OCI-LY7 (cell line): ENCODE data around the gene DUSP15. TPM values are rescaled to one million over a fixed set of nuclear protein-coding genes. Genes with fewer than 3 reads are reported as not detected.

Source experiments
- BruUV-seq: library from RNA; stranded (reverse); fragments of 400-500 nt; replicated peaks from 2 replicates; lab custom pipeline; 2021; lab: Mats Ljungman, UMichigan
- CTCF ChIA-PET: fragments of 300-600 bp; sonication (Branson Sonifier 250); formaldehyde crosslinking; loops from one replicate; lab custom pipeline; 2022; ENCODE audit warnings: antibody characterized with exemption; ENCODE audit not compliant: unreplicated experiment; lab: Charles Lee
- POLR2A ChIA-PET: fragments of 300-600 bp; sonication (Branson Sonifier 250); formaldehyde crosslinking; loops from one replicate; lab custom pipeline; 2022; ENCODE audit warnings: antibody characterized with exemption; lab: Charles Lee
- DNase-seq: peaks from one replicate; pipeline ENCODE4 v3.0.0-alpha.2; 2015; ENCODE audit warnings: low spot score
- H2AFZ ChIP-seq: fragments of 200-600 bp; sonication (generic), shearing (Covaris generic); 2 replicates; pipeline ENCODE4 v1.6.1; 2014; ENCODE audit warnings: mild to moderate bottlenecking, antibody characterized with exemption, low read length, moderate library complexity
- H3K27ac ChIP-seq: fragments of 200-600 bp; sonication (generic); 2 replicates; pipeline ENCODE4 v1.5.1; 2014; ENCODE audit warnings: mixed run types, low read depth, mild to moderate bottlenecking, moderate library complexity, low read length, inconsistent platforms; ENCODE audit not compliant: poor library complexity, severe bottlenecking
- H3K36me3 ChIP-seq: fragments of 200-600 bp; sonication (generic); 2 replicates; pipeline ENCODE4 v1.6.1; 2014; ENCODE audit warnings: mild to moderate bottlenecking, antibody characterized with exemption, low read length, moderate library complexity, mixed read lengths; ENCODE audit not compliant: insufficient read depth
- H3K4me1 ChIP-seq: fragments of 200-600 bp; sonication (generic); 2 replicates; pipeline ENCODE4 v1.5.1; 2014; ENCODE audit warnings: mild to moderate bottlenecking, low read length; ENCODE audit not compliant: insufficient read depth, poor library complexity, severe bottlenecking
- H3K4me2 ChIP-seq: fragments of 200-600 bp; sonication (generic); 2 replicates; pipeline ENCODE4 v1.6.1; 2014; ENCODE audit warnings: mild to moderate bottlenecking, low read length
- H3K4me3 ChIP-seq: fragments of 200-600 bp; sonication (generic); 2 replicates; pipeline ENCODE4 v1.5.1; 2014; ENCODE audit warnings: mild to moderate bottlenecking, low read depth, low read length; ENCODE audit not compliant: poor library complexity, severe bottlenecking
- H3K79me2 ChIP-seq: fragments of 200-600 bp; sonication (generic); 2 replicates; pipeline ENCODE4 v1.6.1; 2016; ENCODE audit warnings: low read depth, mild to moderate bottlenecking, low read length, moderate library complexity, mixed read lengths; ENCODE audit not compliant: insufficient read depth
- H3K9me2 ChIP-seq: fragments of 200-600 bp; sonication (generic); 2 replicates; pipeline ENCODE4 v1.6.1; 2016; ENCODE audit warnings: mild to moderate bottlenecking, low read length, mixed read lengths; ENCODE audit not compliant: insufficient read depth
- H3K9me3 ChIP-seq: fragments of 200-600 bp; sonication (generic); 2 replicates; pipeline ENCODE4 v1.6.1; 2014; ENCODE audit warnings: mild to moderate bottlenecking, mixed run types, low read length, mixed read lengths
- H4K20me1 ChIP-seq: fragments of 200-600 bp; sonication (generic); 2 replicates; pipeline ENCODE4 v1.6.1; 2014; ENCODE audit warnings: mild to moderate bottlenecking, antibody characterized with exemption, low read length, moderate library complexity, mixed read lengths; ENCODE audit not compliant: insufficient read depth
- EZH2phosphoT487 ChIP-seq: fragments of 200-600 bp; sonication (generic); IDR thresholded peaks from 2 replicates; pipeline ENCODE4 v1.6.1; 2018; ENCODE audit warnings: low read depth, borderline replicate concordance, mild to moderate bottlenecking, mixed run types, antibody characterized with exemption, low read length, moderate library complexity, mixed read lengths
- intact Hi-C: fragments of 100-400 bp; cut with micrococcal nuclease; formaldehyde crosslinking; loops from one replicate; pipeline ENCODE4 v1.10.0; 2022; ENCODE audit not compliant: unreplicated experiment
- total RNA-seq, 2 experiments: library from RNA; depleted of rRNA in 1 of 2; stranded (reverse); fragments of >200 nt in 1 of 2; shearing (Covaris generic) in 1 of 2; gene quantifications; 2 replicates each; pipeline ENCODE4 v1.2.3, GENCODE V29; 2014 to 2022
- TF ChIP-seq, protein P1 (sequence below): fragments of 200-600 bp; sonication (generic); conservative IDR thresholded peaks from 2 replicates; pipeline ENCODE4 v1.5.1; 2014; ENCODE audit warnings: mild to moderate bottlenecking, antibody characterized with exemption, low read length, moderate library complexity, mixed read lengths

DUSP15 gene
- total RNA-seq, 2 experiments from 2014 or later: 0.19 to 0.61 TPM

GRCh38 chr20:31909253-31910070, 39.1 kb upstream of the DUSP15 start:
- no peaks in the 10 kb centered on the region for H3K9me3 ChIP-seq
- H3K4me1 ChIP-seq: no peaks in the 10 kb centered on the region
- no TSS peak for BruUV-seq
- H3K4me3 ChIP-seq: no peak overlapping the region
- no peaks in the 10 kb centered on the region for H3K9me2 ChIP-seq
- no peak for TF ChIP-seq EZH2phosphoT487
- TF ChIP-seq, protein P1, sequence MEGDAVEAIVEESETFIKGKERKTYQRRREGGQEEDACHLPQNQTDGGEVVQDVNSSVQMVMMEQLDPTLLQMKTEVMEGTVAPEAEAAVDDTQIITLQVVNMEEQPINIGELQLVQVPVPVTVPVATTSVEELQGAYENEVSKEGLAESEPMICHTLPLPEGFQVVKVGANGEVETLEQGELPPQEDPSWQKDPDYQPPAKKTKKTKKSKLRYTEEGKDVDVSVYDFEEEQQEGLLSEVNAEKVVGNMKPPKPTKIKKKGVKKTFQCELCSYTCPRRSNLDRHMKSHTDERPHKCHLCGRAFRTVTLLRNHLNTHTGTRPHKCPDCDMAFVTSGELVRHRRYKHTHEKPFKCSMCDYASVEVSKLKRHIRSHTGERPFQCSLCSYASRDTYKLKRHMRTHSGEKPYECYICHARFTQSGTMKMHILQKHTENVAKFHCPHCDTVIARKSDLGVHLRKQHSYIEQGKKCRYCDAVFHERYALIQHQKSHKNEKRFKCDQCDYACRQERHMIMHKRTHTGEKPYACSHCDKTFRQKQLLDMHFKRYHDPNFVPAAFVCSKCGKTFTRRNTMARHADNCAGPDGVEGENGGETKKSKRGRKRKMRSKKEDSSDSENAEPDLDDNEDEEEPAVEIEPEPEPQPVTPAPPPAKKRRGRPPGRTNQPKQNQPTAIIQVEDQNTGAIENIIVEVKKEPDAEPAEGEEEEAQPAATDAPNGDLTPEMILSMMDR: no peak
- no peak for DNase-seq
- no peaks in the 10 kb centered on the region for H3K79me2 ChIP-seq
- intact Hi-C loops: no loop called here
- no peaks in the 10 kb centered on the region for H4K20me1 ChIP-seq
- H3K4me2 ChIP-seq: no peak overlapping the region
- H3K27ac ChIP-seq: no peak overlapping the region
- ChIA-PET POLR2A (interaction anchor here (1.2 kb wide), 1 partner anchor 12 kb away, joined by 3 read pairs; no protein-coding TSS in a partner anchor), CTCF (no interaction called here)
- H3K36me3 ChIP-seq: no peaks in the 10 kb centered on the region
- no peak overlapping the region for H2AFZ ChIP-seq

- intact Hi-C loops: no loop called here
- DNase-seq: no peak
- H3K9me2 ChIP-seq: no peaks in the 10 kb centered on the region
- no peaks in the 10 kb centered on the region for H3K36me3 ChIP-seq
- ChIA-PET POLR2A (interaction anchor here (0.6 to 1.2 kb wide), 2 partner anchors 11 to 21 kb away, joined by 3 read pairs; no protein-coding TSS in a partner anchor), CTCF (no interaction called here)
- H3K79me2 ChIP-seq: no peaks in the 10 kb centered on the region
- H3K27ac ChIP-seq: no peak overlapping the region
- H3K4me2 ChIP-seq: no peak overlapping the region
- BruUV-seq: no TSS peak
- TF ChIP-seq, protein P1: no peak
- TF ChIP-seq EZH2phosphoT487: no peak
- no peaks in the 10 kb centered on the region for H4K20me1 ChIP-seq
- H3K4me1 ChIP-seq: no peaks in the 10 kb centered on the region
- no peak overlapping the region for H2AFZ ChIP-seq
- no peak overlapping the region for H3K4me3 ChIP-seq
- no peaks in the 10 kb centered on the region for H3K9me3 ChIP-seq
These were observed 38.1 kb upstream of the DUSP15 start for GRCh38 chr20:31908424-31908823.

- no peaks in the 10 kb centered on the region for H3K9me2 ChIP-seq
- no peaks in the 10 kb centered on the region for H3K36me3 ChIP-seq
- no peaks in the 10 kb centered on the region for H4K20me1 ChIP-seq
- no peaks in the 10 kb centered on the region for H3K79me2 ChIP-seq
- intact Hi-C loops: no loop called here
- BruUV-seq: no TSS peak
- H2AFZ ChIP-seq: no peak overlapping the region
- no peak overlapping the region for H3K4me3 ChIP-seq
- TF ChIP-seq EZH2phosphoT487: no peak
- POLR2A ChIA-PET: interaction anchor here (1.2 kb wide), 1 partner anchor 11 kb away, joined by 3 read pairs; no protein-coding TSS in a partner anchor
- CTCF ChIA-PET: no interaction called here
- H3K4me2 ChIP-seq: no peak overlapping the region
- no peak overlapping the region for H3K27ac ChIP-seq
- H3K4me1 ChIP-seq: no peaks in the 10 kb centered on the region
- DNase-seq: no peak
- no peaks in the 10 kb centered on the region for H3K9me3 ChIP-seq
These were observed 37.7 kb upstream of the DUSP15 start for GRCh38 chr20:31908016-31908415.
